HG02763 (cell line): ENCODE measurements around the gene LATS2.

Experiments
- ATAC-seq: cut with Tn5 transposase; IDR thresholded peaks from one replicate; pipeline ENCODE4 v1.9.1; 2021; ENCODE audit warnings: mild to moderate bottlenecking, moderate library complexity; ENCODE audit not compliant: unreplicated experiment

The LATS2 gene

DNA sequence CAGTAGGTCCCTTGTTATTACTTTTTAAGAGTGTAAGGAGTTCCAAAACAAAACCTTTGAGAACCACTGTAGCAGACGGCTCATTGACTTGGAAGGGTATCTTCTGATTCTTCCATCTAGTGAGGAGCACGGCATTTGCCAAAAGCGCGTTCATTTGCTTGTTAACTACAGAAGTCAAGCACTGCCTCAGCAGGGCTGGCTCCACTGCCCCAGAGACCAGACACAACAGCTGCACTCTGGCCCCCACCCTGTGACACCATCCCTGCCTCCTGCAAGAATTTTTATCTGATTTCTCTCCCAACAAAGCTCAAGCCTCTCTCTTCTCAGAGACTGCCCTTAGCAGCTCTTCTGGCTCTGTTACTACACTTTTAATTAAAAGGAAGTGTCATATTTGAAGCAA lies 138.1 kb downstream of the LATS2 start:
- ATAC-seq, result no peak
